Natural killer cell (primary cell): Measurements from ENCODE around the gene ZAR1L. TPM values are rescaled to one million over a fixed set of nuclear protein-coding genes. Genes with fewer than 3 reads are reported as not detected.
"Not testable (repeated sequence)": the region's sequence is repeated elsewhere in the genome, so short reads cannot be mapped to it uniquely, and the experiment has no call there.

Experiments
- ATAC-seq, 3 donors: fragments of 150-1000 bp in 2 of 3; fragments of 200-7000 bp in 1 of 3; cut with Tn5 transposase; 1 replicate in 1 of 3; 2 replicates in 2 of 3; pipeline ENCODE4 v1.10.0; 2021; ENCODE audit warnings: mild to moderate bottlenecking in 2 of 3, moderate library complexity in 2 of 3
- DNase-seq, 2 donors: peaks; one replicate each; pipeline versions ENCODE4 v3.0.0 to v3.0.0-alpha.2; 2013 to 2021; ENCODE audit warnings: mixed read lengths in 1 of 2
- H3K27ac ChIP-seq: one replicate; pipeline ENCODE4 v1.5.1; 2013; ENCODE audit warnings: mild to moderate bottlenecking, low read length
- H3K27me3 ChIP-seq: one replicate; pipeline ENCODE4 v1.6.1; 2013; ENCODE audit warnings: low read length; ENCODE audit not compliant: control insufficient read depth, insufficient read depth
- H3K36me3 ChIP-seq: one replicate; pipeline ENCODE4 v1.6.1; 2013; ENCODE audit warnings: low read length; ENCODE audit not compliant: control insufficient read depth, insufficient read depth
- H3K4me1 ChIP-seq: one replicate; pipeline ENCODE4 v1.6.1; 2013; ENCODE audit warnings: low read length; ENCODE audit not compliant: control insufficient read depth, insufficient read depth
- H3K4me3 ChIP-seq: one replicate; pipeline ENCODE4 v1.5.1; 2013; ENCODE audit warnings: low read length
- H3K9me3 ChIP-seq: one replicate; pipeline ENCODE4 v1.6.1; 2013; ENCODE audit warnings: low read length; ENCODE audit not compliant: control insufficient read depth, insufficient read depth
- H3K27ac Mint-ChIP-seq, 2 donors: one replicate each; pipeline ENCODE4 v1.8.0; 2022; ENCODE audit warnings: mild to moderate bottlenecking in 2 of 2, mixed read lengths in 2 of 2, moderate library complexity in 1 of 2
- H3K27me3 Mint-ChIP-seq, 2 donors: one replicate each; pipeline ENCODE4 v1.8.0; 2022; ENCODE audit warnings: low read depth in 2 of 2, mixed read lengths in 2 of 2
- H3K36me3 Mint-ChIP-seq: one replicate; pipeline ENCODE4 v1.8.0; 2022; ENCODE audit warnings: mixed read lengths
- H3K4me1 Mint-ChIP-seq, 2 donors: one replicate each; pipeline ENCODE4 v1.8.0; 2022; ENCODE audit warnings: mixed read lengths in 2 of 2
- H3K4me3 Mint-ChIP-seq: one replicate; pipeline ENCODE4 v1.8.0; 2022; ENCODE audit warnings: mild to moderate bottlenecking, moderate library complexity, mixed read lengths
- H3K9me3 Mint-ChIP-seq, 2 donors: one replicate each; pipeline ENCODE4 v1.8.0; 2022; ENCODE audit warnings: mixed read lengths in 2 of 2
- CTCF ChIP-seq: fragments of 200-600 bp; IDR thresholded peaks from one replicate; pipeline ENCODE4 v1.8.0; 2022; ENCODE audit warnings: antibody characterized with exemption
- WGBS: methylation state at CpG from one replicate; pipeline ENCODE4 v1.1.7; 2013; ENCODE audit warnings: missing lambda C conversion rate; ENCODE audit not compliant: insufficient coverage; 5-methylcytosine and 5-hydroxymethylcytosine counted together
- intact Hi-C: fragments of 100-400 bp; cut with micrococcal nuclease; formaldehyde crosslinking; loops from one replicate; pipeline ENCODE4 v1.14.2; 2022
- total RNA-seq, 4 donors: library from RNA; stranded (reverse); fragments of 120-200 nt in 1 of 4; gene quantifications; one replicate each; pipeline versions ENCODE4 v1.2.3 to v1.2.4, GENCODE V29; 2013 to 2022

The ZAR1L gene
- under 1 TPM in 1 of 3 donors, not detected in 2; 0.23 TPM for total RNA-seq
- 0.07 TPM for total RNA-seq (2013)

GRCh38 chr13:32315238-32316027 is at the start of gene ZAR1L, which contains the start of gene BRCA2:
Gene ZAR1L (minus strand): TSS chr13:32315363. CDS start chr13:32311925, 3,438 bp downstream.
Gene BRCA2 (plus strand): TSS chr13:32315508. CDS start chr13:32316461, 953 bp downstream.
- Mint-ChIP-seq H3K4me3 (peak within 1 kb of the TSS; percentile 98), H3K4me1 (peaks cover 14 to 21% of the 10 kb centered on the region in 2 donors), H3K36me3 (no peaks in the 10 kb centered on the region), H3K27me3 (no peaks in the 10 kb centered on the region), H3K9me3 (no peaks in the 10 kb centered on the region), H3K27ac (peak within 1 kb of the TSS; percentile 98 to 100)
- Histone ChIP-seq H3K4me1 (peaks cover 18% of the 10 kb centered on the region), H3K36me3 (no peaks in the 10 kb centered on the region), H3K4me3 (peak within 1 kb of the TSS; percentile 87), H3K9me3 (no peaks in the 10 kb centered on the region), H3K27ac (peak within 1 kb of the TSS; percentile 99), H3K27me3 (no peaks in the 10 kb centered on the region)
- peak; percentile 80 to 93 (median 86) for ATAC-seq
- under 1% methylated on average over 60 of the region's 60 CpGs for WGBS
- intact Hi-C loops = loop anchor here (1.0 to 10.0 kb wide), 5 partner anchors 111 to 1227 kb away; partner anchors contain the start of genes FRY and N4BP2L2
- no peak for TF ChIP-seq CTCF
- peak; percentile 87 to 95 for DNase-seq

- no peak for DNase-seq
- Histone ChIP-seq H3K27ac (no peak overlapping the region), H3K27me3 (no peaks in the 10 kb centered on the region), H3K4me3 (no peak overlapping the region), H3K36me3 (no peaks in the 10 kb centered on the region), H3K4me1 (no peaks in the 10 kb centered on the region), H3K9me3 (no peaks in the 10 kb centered on the region)
- no peaks in the 10 kb centered on the region for H3K27me3 Mint-ChIP-seq
- no peak for ATAC-seq
- 100% methylated on average over 2 of the region's 2 CpGs for WGBS
- H3K4me3 Mint-ChIP-seq = no peak overlapping the region
- no peak overlapping the region for H3K27ac Mint-ChIP-seq
- intact Hi-C loops = no loop called here
- no peaks in the 10 kb centered on the region for H3K9me3 Mint-ChIP-seq
- TF ChIP-seq CTCF = no peak
- H3K36me3 Mint-ChIP-seq = no peaks in the 10 kb centered on the region
- no peaks in the 10 kb centered on the region for H3K4me1 Mint-ChIP-seq
These were observed 47.4 kb upstream of the ZAR1L start for GRCh38 chr13:32362574-32362973.

- H3K9me3 Mint-ChIP-seq, H3K4me3 ChIP-seq, H3K4me1 Mint-ChIP-seq, DNase-seq, H3K9me3 ChIP-seq, H3K4me1 ChIP-seq, H3K27me3 ChIP-seq, ATAC-seq, H3K27ac ChIP-seq, H3K36me3 Mint-ChIP-seq, H3K36me3 ChIP-seq, intact Hi-C loops, H3K27ac Mint-ChIP-seq, H3K27me3 Mint-ChIP-seq, H3K4me3 Mint-ChIP-seq: not testable (repeated sequence)
- 100% methylated on average over 8 of the region's 8 CpGs for WGBS
These were observed 40.8 kb upstream of the ZAR1L start for GRCh38 chr13:32355935-32356334.

GRCh38 chr13:32354040-32354439 is 38.9 kb upstream of the ZAR1L start:
- H3K4me1 ChIP-seq = peaks cover 8% of the 10 kb centered on the region
- intact Hi-C loops = no loop called here
- DNase-seq (no peak), ATAC-seq (no peak)
- H3K4me3 ChIP-seq = no peak overlapping the region
- H3K4me3 Mint-ChIP-seq = no peak overlapping the region
- H3K27ac ChIP-seq = no peak overlapping the region
- no peaks in the 10 kb centered on the region for H3K27me3 ChIP-seq
- no peaks in the 10 kb centered on the region for H3K36me3 Mint-ChIP-seq
- 100% methylated on average over 1 of the region's 1 CpG for WGBS
- no peaks in the 10 kb centered on the region for H3K27me3 Mint-ChIP-seq
- no peak for TF ChIP-seq CTCF
- H3K4me1 Mint-ChIP-seq = peaks cover 7% of the 10 kb centered on the region in 2 donors
- no peaks in the 10 kb centered on the region for H3K9me3 Mint-ChIP-seq
- H3K27ac Mint-ChIP-seq = no peak overlapping the region
- no peaks in the 10 kb centered on the region for H3K9me3 ChIP-seq
- H3K36me3 ChIP-seq = no peaks in the 10 kb centered on the region

GRCh38 chr13:32350839-32351441 is 35.8 kb upstream of the ZAR1L start:
- H3K9me3 Mint-ChIP-seq, H3K36me3 Mint-ChIP-seq, H3K4me1 ChIP-seq, H3K36me3 ChIP-seq, H3K27ac ChIP-seq, H3K4me1 Mint-ChIP-seq, intact Hi-C loops, H3K27me3 ChIP-seq, H3K4me3 ChIP-seq, H3K27me3 Mint-ChIP-seq, DNase-seq, H3K9me3 ChIP-seq: not testable (repeated sequence)
- 76% methylated on average over 15 of the region's 15 CpGs for WGBS
- H3K4me3 Mint-ChIP-seq = peak overlapping the region; percentile 1
- ATAC-seq = peak in 2 of 3 donors; percentile 21 to 55
- peak overlapping the region in 1 of 2 donors; percentile 54 for H3K27ac Mint-ChIP-seq
